ENCODE data around the gene LRATD1.

The LRATD1 gene

GRCh38 chr2:14661163-14661562, 28.6 kb downstream of the LRATD1 start:
- Histone ChIP-seq H3K36me3 (ENCODE audit: control insufficient read depth in 1 of 2, insufficient read depth in 2 of 2, low read length in 2 of 2) (no peaks in the 10 kb centered on the region), H3K9me3 (ENCODE audit: control insufficient read depth in 1 of 2, low read length in 2 of 2) (no peaks in the 10 kb centered on the region), H3K27me3 (ENCODE audit: low read depth, low read length) (no peaks in the 10 kb centered on the region), H3K4me1 (ENCODE audit: control insufficient read depth in 1 of 2, insufficient read depth in 2 of 2, low read length in 2 of 2) (no peaks in the 10 kb centered on the region), H3K4me3 (ENCODE audit: low read depth in 1 of 2, low read length in 2 of 2) (no peak overlapping the region), H3K27ac (ENCODE audit: low read length) (no peak overlapping the region)

DNA sequence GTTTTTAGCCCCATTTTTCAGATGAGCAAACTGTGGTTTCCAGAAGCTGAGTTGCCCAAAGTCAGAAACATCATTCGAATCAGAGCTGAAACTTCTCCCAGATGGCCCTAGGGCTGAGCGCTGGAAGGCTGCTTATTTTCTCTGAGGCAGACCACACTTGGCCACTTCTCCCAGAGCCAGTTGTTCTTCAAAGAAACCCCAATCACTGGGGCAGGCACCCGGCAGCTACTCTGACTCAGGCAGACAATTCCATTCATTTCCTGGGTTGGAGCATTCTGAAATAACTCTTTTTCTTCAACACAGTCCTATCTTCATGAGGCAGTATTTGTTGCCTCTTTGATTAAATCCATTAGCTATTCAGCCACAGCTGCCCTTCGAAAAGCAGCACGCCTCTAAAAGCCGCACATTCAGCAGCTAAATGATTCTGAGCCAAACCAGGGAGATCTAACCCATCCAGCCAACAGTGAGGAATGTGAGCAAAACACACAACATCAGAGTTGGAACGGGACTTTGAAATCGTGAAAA, 40.9 kb downstream of the LRATD1 start:
- H3K27ac ChIP-seq (ENCODE audit: low read length) = no peak overlapping the region
- H3K4me3 ChIP-seq (ENCODE audit: low read depth in 1 of 2, low read length in 2 of 2) = no peak overlapping the region
- H3K9me3 ChIP-seq (ENCODE audit: control insufficient read depth in 1 of 2, low read length in 2 of 2) = no peaks in the 10 kb centered on the region
- peaks cover 0 to 3% of the 10 kb centered on the region in 2 donors for H3K4me1 ChIP-seq (ENCODE audit: control insufficient read depth in 1 of 2, insufficient read depth in 2 of 2, low read length in 2 of 2)
- H3K36me3 ChIP-seq (ENCODE audit: control insufficient read depth in 1 of 2, insufficient read depth in 2 of 2, low read length in 2 of 2) = no peaks in the 10 kb centered on the region
- no peaks in the 10 kb centered on the region for H3K27me3 ChIP-seq (ENCODE audit: low read depth, low read length)

DNA sequence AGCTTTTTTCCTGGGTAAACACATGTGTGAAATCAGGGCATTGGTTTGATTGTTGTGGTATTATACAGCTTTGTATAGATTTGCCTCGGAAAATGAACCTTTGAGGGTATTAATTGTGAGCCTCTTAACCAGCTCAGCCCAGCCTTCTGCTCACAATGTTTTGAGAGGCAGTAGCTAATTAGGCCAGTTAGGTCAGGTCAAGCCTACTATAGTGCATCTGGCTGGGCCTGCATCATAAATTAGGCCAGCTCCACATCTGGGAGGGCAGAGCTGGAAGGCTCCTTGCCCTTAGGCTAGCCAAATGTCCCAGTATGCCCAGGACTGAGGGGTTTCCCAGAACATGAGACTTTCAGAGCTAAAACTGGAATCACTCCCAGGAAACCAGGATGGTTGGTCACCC, 43.0 kb downstream of the LRATD1 start:
- Histone ChIP-seq H3K9me3 (ENCODE audit: control insufficient read depth in 1 of 2, low read length in 2 of 2) (no peaks in the 10 kb centered on the region), H3K36me3 (ENCODE audit: control insufficient read depth in 1 of 2, insufficient read depth in 2 of 2, low read length in 2 of 2) (no peaks in the 10 kb centered on the region), H3K27ac (ENCODE audit: low read length) (no peak overlapping the region), H3K4me3 (ENCODE audit: low read depth in 1 of 2, low read length in 2 of 2) (no peak overlapping the region), H3K4me1 (ENCODE audit: control insufficient read depth in 1 of 2, insufficient read depth in 2 of 2, low read length in 2 of 2) (peaks cover 0 to 3% of the 10 kb centered on the region in 2 donors), H3K27me3 (ENCODE audit: low read depth, low read length) (no peaks in the 10 kb centered on the region)

GRCh38 chr2:14676371-14676770, 43.9 kb downstream of the LRATD1 start:
- Histone ChIP-seq H3K4me1 (ENCODE audit: control insufficient read depth in 1 of 2, insufficient read depth in 2 of 2, low read length in 2 of 2) (peaks cover 0 to 3% of the 10 kb centered on the region in 2 donors), H3K4me3 (ENCODE audit: low read depth in 1 of 2, low read length in 2 of 2) (no peak overlapping the region), H3K27me3 (ENCODE audit: low read depth, low read length) (no peaks in the 10 kb centered on the region), H3K36me3 (ENCODE audit: control insufficient read depth in 1 of 2, insufficient read depth in 2 of 2, low read length in 2 of 2) (no peaks in the 10 kb centered on the region), H3K9me3 (ENCODE audit: control insufficient read depth in 1 of 2, low read length in 2 of 2) (no peaks in the 10 kb centered on the region), H3K27ac (ENCODE audit: low read length) (no peak overlapping the region)

- Histone ChIP-seq H3K36me3 (ENCODE audit: control insufficient read depth in 1 of 2, insufficient read depth in 2 of 2, low read length in 2 of 2) (no peaks in the 10 kb centered on the region), H3K9me3 (ENCODE audit: control insufficient read depth in 1 of 2, low read length in 2 of 2) (no peaks in the 10 kb centered on the region), H3K4me3 (ENCODE audit: low read depth in 1 of 2, low read length in 2 of 2) (no peak overlapping the region), H3K27me3 (ENCODE audit: low read depth, low read length) (no peaks in the 10 kb centered on the region), H3K27ac (ENCODE audit: low read length) (no peak overlapping the region), H3K4me1 (ENCODE audit: control insufficient read depth in 1 of 2, insufficient read depth in 2 of 2, low read length in 2 of 2) (peaks cover 0 to 3% of the 10 kb centered on the region in 2 donors)
Observed at GRCh38 chr2:14677039-14677438, 44.5 kb downstream of the LRATD1 start.

GRCh38 chr2:14678761-14679160, 46.2 kb downstream of the LRATD1 start:
- no peak overlapping the region for H3K27ac ChIP-seq (ENCODE audit: low read length)
- no peak overlapping the region for H3K4me3 ChIP-seq (ENCODE audit: low read depth in 1 of 2, low read length in 2 of 2)
- H3K9me3 ChIP-seq (ENCODE audit: control insufficient read depth in 1 of 2, low read length in 2 of 2) = no peaks in the 10 kb centered on the region
- no peaks in the 10 kb centered on the region for H3K4me1 ChIP-seq (ENCODE audit: control insufficient read depth in 1 of 2, insufficient read depth in 2 of 2, low read length in 2 of 2)
- H3K36me3 ChIP-seq (ENCODE audit: control insufficient read depth in 1 of 2, insufficient read depth in 2 of 2, low read length in 2 of 2) = no peaks in the 10 kb centered on the region
- H3K27me3 ChIP-seq (ENCODE audit: low read depth, low read length) = no peaks in the 10 kb centered on the region

- Histone ChIP-seq H3K36me3 (ENCODE audit: control insufficient read depth in 1 of 2, insufficient read depth in 2 of 2, low read length in 2 of 2) (no peaks in the 10 kb centered on the region), H3K9me3 (ENCODE audit: control insufficient read depth in 1 of 2, low read length in 2 of 2) (no peaks in the 10 kb centered on the region), H3K27ac (ENCODE audit: low read length) (no peak overlapping the region), H3K4me1 (ENCODE audit: control insufficient read depth in 1 of 2, insufficient read depth in 2 of 2, low read length in 2 of 2) (no peaks in the 10 kb centered on the region), H3K4me3 (ENCODE audit: low read depth in 1 of 2, low read length in 2 of 2) (no peak overlapping the region), H3K27me3 (ENCODE audit: low read depth, low read length) (no peaks in the 10 kb centered on the region)
Observed at GRCh38 chr2:14681608-14682007, 49.1 kb downstream of the LRATD1 start.

Data from muscle layer of duodenum (tissue), 2 donors.